GM18498 (cell line): ENCODE results near the gene PLXNB1.
"Not testable (repeated sequence)": the region's sequence is repeated elsewhere in the genome, so short reads cannot be mapped to it uniquely, and the experiment has no call there.

Source experiments
- ATAC-seq: cut with Tn5 transposase; IDR thresholded peaks from one replicate; pipeline ENCODE4 v1.9.1; 2021; ENCODE audit warnings: mild to moderate bottlenecking, moderate library complexity; ENCODE audit not compliant: unreplicated experiment

Gene PLXNB1

GRCh38 chr3:48465531-48466378 lies 35.9 kb upstream of the PLXNB1 start:
- peak; percentile 86 for ATAC-seq

DNA sequence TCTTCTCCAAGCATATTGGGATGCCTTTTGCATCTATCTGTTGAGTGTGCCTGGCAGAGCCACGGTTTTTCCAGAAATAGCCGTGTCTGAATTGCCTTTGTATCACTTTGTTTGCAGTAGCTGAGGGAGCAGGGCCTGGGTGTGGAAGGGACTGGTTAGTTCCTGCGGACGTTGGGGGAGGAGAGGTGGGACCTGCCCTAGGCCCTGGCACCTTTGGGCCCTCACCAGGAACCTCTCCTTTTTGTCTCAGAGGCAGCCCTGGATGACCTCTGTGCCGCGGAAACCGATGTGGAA lies 35.3 kb upstream of the PLXNB1 start:
- ATAC-seq, result no peak

GRCh38 chr3:48464713-48465221 lies 34.9 kb upstream of the PLXNB1 start:
- ATAC-seq, result no peak

DNA sequence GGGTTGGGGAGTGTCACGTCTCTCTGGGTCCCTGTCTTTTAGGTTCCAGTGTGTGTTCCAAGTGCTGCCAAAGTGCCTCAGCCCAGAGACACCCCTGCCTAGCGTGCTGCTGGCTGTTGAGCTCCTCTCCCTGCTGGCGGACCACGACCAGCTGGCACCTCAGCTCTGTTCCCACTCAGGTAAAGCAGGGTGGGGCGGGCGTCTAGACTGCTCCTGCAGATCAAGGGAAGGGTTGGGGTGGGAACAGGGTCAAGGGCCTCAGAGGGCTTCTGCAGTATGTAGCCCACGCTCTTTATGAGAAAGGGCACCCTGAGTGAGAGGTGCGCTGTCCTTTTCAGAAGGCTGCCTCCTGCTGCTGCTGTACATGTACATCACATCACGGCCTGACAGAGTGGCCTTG lies 33.8 kb upstream of the PLXNB1 start:
- ATAC-seq, result no peak

DNA sequence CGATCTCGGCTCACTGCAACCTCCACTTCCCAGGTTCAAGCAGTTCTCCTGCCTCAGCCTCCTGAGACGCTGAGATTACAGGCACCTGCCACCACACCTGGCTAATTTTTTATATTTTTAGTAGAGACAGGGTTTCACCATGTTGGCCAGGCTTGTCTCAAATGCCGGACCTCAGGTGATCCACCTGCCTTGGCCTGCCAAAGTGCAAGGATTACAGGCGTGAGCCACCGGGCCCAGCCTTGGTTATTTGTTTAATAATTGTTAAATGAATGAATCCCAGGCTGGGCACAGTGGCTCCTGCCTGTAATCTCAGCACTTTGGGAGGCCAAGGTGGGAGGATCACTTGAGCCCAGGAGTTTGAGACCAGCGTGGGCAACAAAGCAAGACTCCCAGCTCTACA lies 31.9 kb upstream of the PLXNB1 start:
- not testable (repeated sequence) for ATAC-seq

- no peak for ATAC-seq
Measured at GRCh38 chr3:48460517-48460902, 30.6 kb upstream of the PLXNB1 start.

DNA sequence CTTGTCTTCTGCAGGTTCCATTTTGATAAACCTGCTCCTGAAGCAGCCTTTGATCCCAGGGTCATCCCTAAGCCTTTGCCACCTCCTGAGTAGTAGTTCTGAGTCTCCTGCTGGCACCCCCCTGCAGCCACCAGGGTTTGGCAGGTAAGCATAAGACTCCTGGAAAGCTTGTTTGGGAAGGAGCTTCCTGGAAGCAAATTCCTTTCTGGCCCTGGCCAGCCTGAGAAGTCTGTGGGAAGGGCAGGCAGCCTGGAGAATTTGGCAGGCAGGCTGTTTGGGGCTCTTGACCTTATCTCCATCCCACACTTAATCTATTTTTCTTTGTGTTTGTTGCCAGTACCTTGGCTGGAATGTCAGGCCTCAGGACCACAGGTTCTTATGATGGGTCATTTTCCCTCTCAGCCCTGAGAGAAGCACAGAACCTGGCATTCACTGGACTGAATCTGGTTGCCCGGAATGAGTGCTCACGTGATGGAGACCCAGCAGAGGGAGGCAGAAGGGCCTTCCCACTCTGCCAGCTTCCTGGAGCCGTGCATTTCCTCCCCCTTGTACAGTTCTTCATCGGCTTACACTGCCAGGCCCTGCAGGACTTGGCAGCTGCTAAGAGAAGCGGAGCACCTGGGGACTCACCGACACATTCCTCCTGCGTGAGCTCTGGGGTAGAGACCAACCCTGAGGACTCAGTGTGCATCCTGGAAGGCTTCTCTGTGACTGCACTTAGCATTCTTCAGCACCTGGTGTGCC lies 30.1 kb upstream of the PLXNB1 start:
- ATAC-seq, result no peak

- ATAC-seq, result no peak
Measured at GRCh38 chr3:48459331-48459730, 29.4 kb upstream of the PLXNB1 start.

GRCh38 chr3:48456456-48456855 lies 26.6 kb upstream of the PLXNB1 start:
- no peak for ATAC-seq

- no peak for ATAC-seq
Measured at GRCh38 chr3:48451270-48451669, 21.4 kb upstream of the PLXNB1 start.

- ATAC-seq, result peak; percentile 87
Measured at GRCh38 chr3:48446425-48447193, 16.7 kb upstream of the PLXNB1 start, which contains the start of gene ATRIP. Gene ATRIP (plus strand): TSS chr3:48446737. CDS start chr3:48446846, 109 bp downstream.

DNA sequence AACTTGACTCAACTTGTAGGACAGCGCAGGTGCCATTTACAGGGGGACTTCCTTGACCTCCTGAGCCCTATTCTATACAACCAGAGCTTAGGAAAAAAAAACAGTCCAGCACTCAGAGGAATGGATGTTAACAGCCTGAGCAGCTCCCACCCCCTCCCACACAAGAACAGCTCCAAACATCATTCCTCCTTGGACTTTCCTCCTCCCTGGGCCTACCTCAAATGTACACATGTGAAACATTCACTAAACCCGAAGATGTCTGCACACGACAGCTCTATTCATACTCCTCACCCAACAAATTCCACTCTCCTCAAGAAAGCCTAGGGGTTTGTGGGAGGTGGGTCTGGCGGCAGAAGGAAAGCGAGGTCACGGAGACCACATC lies 16.1 kb upstream of the PLXNB1 start:
- no peak for ATAC-seq

- ATAC-seq, result no peak
Measured at GRCh38 chr3:48445277-48445882, 15.5 kb upstream of the PLXNB1 start.

DNA sequence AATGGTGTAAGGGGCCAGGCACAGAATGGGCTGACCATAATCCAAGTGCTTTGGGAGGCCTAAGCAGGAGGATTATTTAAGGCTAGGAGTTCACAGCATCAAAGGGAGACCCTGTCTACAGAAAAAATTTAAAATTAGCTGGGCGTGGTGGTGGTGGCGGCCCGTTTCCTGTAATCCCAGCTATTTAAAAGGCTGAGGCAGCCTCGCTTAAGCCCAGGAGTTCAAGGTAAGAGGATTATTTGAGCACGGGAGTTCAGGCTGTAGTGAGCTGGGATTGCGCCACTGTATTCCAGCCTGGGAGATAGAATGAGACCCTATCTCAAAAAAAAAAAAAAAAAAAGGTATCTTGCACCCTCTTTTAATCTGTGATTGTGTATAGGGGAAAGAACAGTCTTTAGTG lies 12.1 kb upstream of the PLXNB1 start:
- no peak for ATAC-seq

DNA sequence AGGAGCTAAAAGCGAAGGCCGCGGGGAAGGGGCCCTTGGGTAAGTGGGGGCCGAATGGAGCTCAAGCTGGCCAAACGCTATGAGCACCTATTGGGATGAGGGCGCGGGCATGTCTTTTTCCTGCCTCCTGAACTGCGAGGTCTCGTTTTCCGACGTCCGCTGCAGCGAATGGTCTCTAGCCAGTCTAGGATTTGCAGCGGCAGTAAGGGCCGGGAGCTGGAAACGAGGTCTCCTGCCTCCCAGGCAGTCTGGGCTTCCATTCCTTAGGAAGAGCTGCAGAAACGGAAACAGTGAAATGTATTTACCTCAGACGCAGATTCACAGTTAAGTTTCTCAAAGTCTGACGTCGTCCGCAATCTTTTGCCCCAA lies 10.7 kb upstream of the PLXNB1 start:
- ATAC-seq, result peak; percentile 2

- ATAC-seq, result peak; percentile 94
Measured at GRCh38 chr3:48439820-48440589, 10.1 kb upstream of the PLXNB1 start, which contains the start of the genes CCDC51 and TMA7. Gene CCDC51 (minus strand): TSS chr3:48440119. CDS start chr3:48435128, 4,991 bp downstream. Gene TMA7 (plus strand): TSS chr3:48440257. CDS start chr3:48440297, 40 bp downstream.

DNA sequence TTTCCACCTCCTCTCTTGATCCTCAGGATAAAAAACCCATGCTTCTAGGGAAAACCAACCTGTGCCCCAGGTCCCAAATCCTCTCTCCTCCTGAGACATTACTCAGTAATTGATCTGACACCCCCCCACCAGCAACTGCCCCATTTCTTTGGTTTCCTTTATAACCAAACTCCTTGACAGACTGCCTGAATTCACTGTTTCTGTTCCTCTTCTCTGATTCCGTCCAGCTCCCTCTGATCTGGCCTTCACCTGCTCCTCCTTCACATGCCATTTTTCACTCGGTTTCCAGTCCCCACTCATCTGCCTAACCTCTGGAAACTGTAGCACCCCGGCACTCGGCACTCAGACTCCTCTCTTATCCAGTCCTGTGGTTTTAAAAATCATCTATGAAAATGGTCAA lies 7.9 kb upstream of the PLXNB1 start:
- ATAC-seq, result no peak

DNA sequence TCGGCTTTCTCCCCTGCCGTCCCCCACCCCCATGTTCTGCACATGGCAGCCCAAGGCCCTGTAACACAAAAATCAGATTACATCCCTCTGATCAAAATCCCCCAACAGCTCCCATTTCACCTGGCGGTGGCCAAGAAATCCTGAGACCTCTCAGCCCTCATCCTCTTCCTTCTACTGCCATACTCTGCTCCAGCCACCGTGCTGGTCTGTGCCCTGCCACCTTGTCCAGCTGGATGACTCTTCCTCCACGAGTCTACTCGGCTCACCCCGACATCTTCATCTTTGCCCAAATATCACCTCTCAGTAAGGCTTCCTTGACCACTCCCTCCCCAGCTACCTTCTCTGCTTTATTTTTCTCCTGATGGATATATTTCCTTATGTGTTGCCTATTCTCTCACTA lies 7.0 kb upstream of the PLXNB1 start:
- ATAC-seq, result no peak

DNA sequence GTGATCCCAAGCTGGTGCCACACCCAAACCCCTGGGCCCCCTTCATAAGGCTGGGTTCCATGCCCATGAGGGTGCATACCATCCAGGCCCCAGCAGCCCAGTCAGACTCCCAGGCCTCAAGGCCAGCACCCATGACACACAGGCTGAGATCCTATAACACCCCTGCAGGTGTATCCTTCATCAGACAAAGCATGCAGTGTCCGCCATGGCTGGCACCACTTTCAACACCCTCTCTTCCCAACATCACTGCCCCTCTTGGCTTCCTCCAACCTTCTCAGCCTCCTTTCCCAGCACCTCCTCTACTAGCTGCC lies 6.5 kb upstream of the PLXNB1 start:
- ATAC-seq, result no peak

DNA sequence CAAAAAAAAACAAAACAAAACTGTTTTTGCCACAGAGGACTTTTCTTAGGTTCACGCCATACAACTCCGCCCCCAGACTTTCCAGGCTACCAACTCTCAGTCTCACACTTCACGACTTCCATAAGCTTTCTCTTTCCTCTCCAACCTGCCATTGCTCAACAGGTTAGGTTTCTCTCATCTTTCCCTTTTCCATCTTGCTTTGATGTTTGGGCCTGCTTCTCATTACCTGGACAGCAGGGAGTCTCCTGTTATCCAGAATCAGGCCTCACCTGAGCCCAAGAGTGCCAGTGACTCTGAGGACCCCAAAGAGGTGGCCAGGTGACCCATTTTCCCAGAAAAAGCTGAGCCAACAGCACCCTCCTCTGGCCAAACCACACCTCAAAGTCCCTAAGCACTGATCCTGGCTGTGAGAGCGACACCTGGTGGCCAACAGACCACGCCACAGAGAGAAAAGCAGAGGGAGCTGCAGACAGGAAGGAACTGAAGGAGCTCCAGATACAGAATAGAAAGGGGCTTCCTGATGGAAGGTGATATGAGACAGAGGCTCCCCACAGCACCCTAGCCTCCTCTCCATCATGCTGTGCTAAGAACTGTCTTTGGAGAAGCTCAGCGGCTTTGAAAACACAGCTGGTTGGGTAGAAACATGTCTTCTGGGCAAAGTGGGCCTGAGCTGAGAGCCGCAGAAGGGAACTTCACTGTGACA lies 6.0 kb upstream of the PLXNB1 start:
- no peak for ATAC-seq
